GM23338 (cell line): ENCODE measurements around the gene KLHL17. TPM values are rescaled to one million over a fixed set of nuclear protein-coding genes. Genes with fewer than 3 reads are reported as not detected.

Experiments
- NANOG ChIP-seq: IDR thresholded peaks from 2 replicates; pipeline ENCODE4 v1.6.1; 2016; ENCODE audit warnings: antibody characterized with exemption, borderline replicate concordance
- POLR2AphosphoS5 ChIP-seq: IDR thresholded peaks from 2 replicates; pipeline ENCODE4 v1.6.1; 2016; ENCODE audit warnings: antibody characterized with exemption, low read depth
- REST ChIP-seq: IDR thresholded peaks from one replicate; pipeline ENCODE4 v1.6.1; 2018; ENCODE audit warnings: antibody characterized with exemption; ENCODE audit not compliant: unreplicated experiment
- STAT1 ChIP-seq: IDR thresholded peaks from one replicate; pipeline ENCODE4 v1.6.1; 2016; ENCODE audit warnings: antibody characterized with exemption; ENCODE audit not compliant: unreplicated experiment
- polyA plus RNA-seq: library from polyadenylated mRNA; unstranded; fragments of >200 nt; fragmentation: Nextera tagmentation; extraction: Ambion mirVana; gene quantifications from 2 replicates; pipeline ENCODE4 v1.2.1, GENCODE V29; 2016
- total RNA-seq: library from RNA; depleted of rRNA; stranded (reverse); fragments of >200 nt; shearing (Covaris generic); gene quantifications from 2 replicates; pipeline ENCODE4 v1.2.3, GENCODE V29; 2014
- TF ChIP-seq, protein P1 (sequence below): fragments of 250-450 bp; sonication (Bioruptor Pico); IDR thresholded peaks from 2 replicates; pipeline ENCODE4 v1.5.0; 2020; ENCODE audit warnings: mild to moderate bottlenecking, moderate library complexity
- TF ChIP-seq, protein P2 (sequence below): IDR thresholded peaks from 2 replicates; pipeline ENCODE4 v1.6.1; 2016; ENCODE audit warnings: antibody characterized with exemption

Gene KLHL17
- total and polyA plus RNA-seq, 2 experiments from 2014 or later, result 16.5 to 37.1 TPM

GRCh38 chr1:927234-927633 lies 33.1 kb upstream of the KLHL17 start (continued):
- TF ChIP-seq, protein P1, sequence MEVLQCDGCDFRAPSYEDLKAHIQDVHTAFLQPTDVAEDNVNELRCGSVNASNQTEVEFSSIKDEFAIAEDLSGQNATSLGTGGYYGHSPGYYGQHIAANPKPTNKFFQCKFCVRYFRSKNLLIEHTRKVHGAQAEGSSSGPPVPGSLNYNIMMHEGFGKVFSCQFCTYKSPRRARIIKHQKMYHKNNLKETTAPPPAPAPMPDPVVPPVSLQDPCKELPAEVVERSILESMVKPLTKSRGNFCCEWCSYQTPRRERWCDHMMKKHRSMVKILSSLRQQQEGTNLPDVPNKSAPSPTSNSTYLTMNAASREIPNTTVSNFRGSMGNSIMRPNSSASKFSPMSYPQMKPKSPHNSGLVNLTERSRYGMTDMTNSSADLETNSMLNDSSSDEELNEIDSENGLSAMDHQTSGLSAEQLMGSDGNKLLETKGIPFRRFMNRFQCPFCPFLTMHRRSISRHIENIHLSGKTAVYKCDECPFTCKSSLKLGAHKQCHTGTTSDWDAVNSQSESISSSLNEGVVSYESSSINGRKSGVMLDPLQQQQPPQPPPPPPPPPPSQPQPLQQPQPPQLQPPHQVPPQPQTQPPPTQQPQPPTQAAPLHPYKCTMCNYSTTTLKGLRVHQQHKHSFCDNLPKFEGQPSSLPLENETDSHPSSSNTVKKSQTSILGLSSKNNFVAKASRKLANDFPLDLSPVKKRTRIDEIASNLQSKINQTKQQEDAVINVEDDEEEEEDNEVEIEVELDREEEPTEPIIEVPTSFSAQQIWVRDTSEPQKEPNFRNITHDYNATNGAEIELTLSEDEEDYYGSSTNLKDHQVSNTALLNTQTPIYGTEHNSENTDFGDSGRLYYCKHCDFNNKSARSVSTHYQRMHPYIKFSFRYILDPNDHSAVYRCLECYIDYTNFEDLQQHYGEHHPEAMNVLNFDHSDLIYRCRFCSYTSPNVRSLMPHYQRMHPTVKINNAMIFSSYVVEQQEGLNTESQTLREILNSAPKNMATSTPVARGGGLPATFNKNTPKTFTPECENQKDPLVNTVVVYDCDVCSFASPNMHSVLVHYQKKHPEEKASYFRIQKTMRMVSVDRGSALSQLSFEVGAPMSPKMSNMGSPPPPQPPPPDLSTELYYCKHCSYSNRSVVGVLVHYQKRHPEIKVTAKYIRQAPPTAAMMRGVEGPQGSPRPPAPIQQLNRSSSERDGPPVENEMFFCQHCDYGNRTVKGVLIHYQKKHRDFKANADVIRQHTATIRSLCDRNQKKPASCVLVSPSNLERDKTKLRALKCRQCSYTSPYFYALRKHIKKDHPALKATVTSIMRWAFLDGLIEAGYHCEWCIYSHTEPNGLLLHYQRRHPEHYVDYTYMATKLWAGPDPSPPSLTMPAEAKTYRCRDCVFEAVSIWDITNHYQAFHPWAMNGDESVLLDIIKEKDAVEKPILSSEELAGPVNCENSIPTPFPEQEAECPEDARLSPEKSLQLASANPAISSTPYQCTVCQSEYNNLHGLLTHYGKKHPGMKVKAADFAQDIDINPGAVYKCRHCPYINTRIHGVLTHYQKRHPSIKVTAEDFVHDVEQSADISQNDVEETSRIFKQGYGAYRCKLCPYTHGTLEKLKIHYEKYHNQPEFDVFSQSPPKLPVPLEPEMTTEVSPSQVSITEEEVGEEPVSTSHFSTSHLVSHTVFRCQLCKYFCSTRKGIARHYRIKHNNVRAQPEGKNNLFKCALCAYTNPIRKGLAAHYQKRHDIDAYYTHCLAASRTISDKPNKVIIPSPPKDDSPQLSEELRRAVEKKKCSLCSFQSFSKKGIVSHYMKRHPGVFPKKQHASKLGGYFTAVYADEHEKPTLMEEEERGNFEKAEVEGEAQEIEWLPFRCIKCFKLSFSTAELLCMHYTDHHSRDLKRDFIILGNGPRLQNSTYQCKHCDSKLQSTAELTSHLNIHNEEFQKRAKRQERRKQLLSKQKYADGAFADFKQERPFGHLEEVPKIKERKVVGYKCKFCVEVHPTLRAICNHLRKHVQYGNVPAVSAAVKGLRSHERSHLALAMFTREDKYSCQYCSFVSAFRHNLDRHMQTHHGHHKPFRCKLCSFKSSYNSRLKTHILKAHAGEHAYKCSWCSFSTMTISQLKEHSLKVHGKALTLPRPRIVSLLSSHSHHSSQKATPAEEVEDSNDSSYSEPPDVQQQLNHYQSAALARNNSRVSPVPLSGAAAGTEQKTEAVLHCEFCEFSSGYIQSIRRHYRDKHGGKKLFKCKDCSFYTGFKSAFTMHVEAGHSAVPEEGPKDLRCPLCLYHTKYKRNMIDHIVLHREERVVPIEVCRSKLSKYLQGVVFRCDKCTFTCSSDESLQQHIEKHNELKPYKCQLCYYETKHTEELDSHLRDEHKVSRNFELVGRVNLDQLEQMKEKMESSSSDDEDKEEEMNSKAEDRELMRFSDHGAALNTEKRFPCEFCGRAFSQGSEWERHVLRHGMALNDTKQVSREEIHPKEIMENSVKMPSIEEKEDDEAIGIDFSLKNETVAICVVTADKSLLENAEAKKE (CRISPR knock-in tag), result no peak
- TF ChIP-seq, protein P2, sequence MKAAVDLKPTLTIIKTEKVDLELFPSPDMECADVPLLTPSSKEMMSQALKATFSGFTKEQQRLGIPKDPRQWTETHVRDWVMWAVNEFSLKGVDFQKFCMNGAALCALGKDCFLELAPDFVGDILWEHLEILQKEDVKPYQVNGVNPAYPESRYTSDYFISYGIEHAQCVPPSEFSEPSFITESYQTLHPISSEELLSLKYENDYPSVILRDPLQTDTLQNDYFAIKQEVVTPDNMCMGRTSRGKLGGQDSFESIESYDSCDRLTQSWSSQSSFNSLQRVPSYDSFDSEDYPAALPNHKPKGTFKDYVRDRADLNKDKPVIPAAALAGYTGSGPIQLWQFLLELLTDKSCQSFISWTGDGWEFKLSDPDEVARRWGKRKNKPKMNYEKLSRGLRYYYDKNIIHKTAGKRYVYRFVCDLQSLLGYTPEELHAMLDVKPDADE, result no peak
- TF ChIP-seq POLR2AphosphoS5 (no peak), STAT1 (no peak), REST (no peak), NANOG (no peak)
